ENCODE results near the gene ADCY6. TPM values are rescaled to one million over a fixed set of nuclear protein-coding genes. Genes with fewer than 3 reads are reported as not detected.

Gene ADCY6
- total RNA-seq, 1 experiment from 2014 or later: 31.1 TPM

- peaks cover 52 to 55% of the 10 kb centered on the region in 2 experiments for H3K4me1 Mint-ChIP-seq
- no peak overlapping the region for H2BK12ac ChIP-seq (ENCODE audit: insufficient read length, low read depth, low read length)
- no peaks in the 10 kb centered on the region for H3K79me2 ChIP-seq (ENCODE audit: insufficient read depth, low read length)
- no peaks in the 10 kb centered on the region for H3K9me3 ChIP-seq (ENCODE audit: control insufficient read depth, low read depth, low read length)
- H3K27me3 Mint-ChIP-seq (ENCODE audit: low read depth): peaks cover 44% of the 10 kb centered on the region
- no peak overlapping the region for H3K23ac ChIP-seq (ENCODE audit: insufficient read length, low read depth, low read length)
- H3K4me1 ChIP-seq (ENCODE audit: insufficient read depth, low read length): 0 out of 2 replicates have a peak, but pooled peaks cover 2% of the 10 kb centered on the region
- H3K23me2 ChIP-seq (ENCODE audit: insufficient read length, low read depth, low read length, poor library complexity, severe bottlenecking): peaks cover 24% of the 10 kb centered on the region
- peak overlapping the region; percentile 65 for H2AFZ ChIP-seq (ENCODE audit: low read length)
- no peak overlapping the region for H3K9ac ChIP-seq (ENCODE audit: extremely low read depth, insufficient read length, low read length)
- no peak overlapping the region for H3K18ac ChIP-seq (ENCODE audit: insufficient read length, low read depth, low read length)
- H2BK20ac ChIP-seq (ENCODE audit: low read depth, low read length, poor library complexity, severe bottlenecking): no peak overlapping the region
- H3K14ac ChIP-seq (ENCODE audit: insufficient read depth, low read length): no peak overlapping the region
- H4K8ac ChIP-seq (replicated peaks; ENCODE audit: insufficient read length, low read depth, low read length): no peak overlapping the region
- H3T11ph ChIP-seq (ENCODE audit: low read length): no peak overlapping the region
- H3K27ac Mint-ChIP-seq: peak overlapping the region in 2 of 3 experiments; percentile 38 to 82; a peak in 1 of 7 replicates
- peak overlapping the region; percentile 88 to 95 for H3K4me3 Mint-ChIP-seq
- no peak overlapping the region for H2AK5ac ChIP-seq (ENCODE audit: insufficient read length, low read length)
- H3K9me3 Mint-ChIP-seq: no peaks in the 10 kb centered on the region
- WGBS (ENCODE audit: extremely low coverage, insufficient read length, low lambda C conversion rate): no CpG with 5 or more reads among the region's 18 CpGs
- H3K27me3 ChIP-seq (ENCODE audit: insufficient read depth, low read length): peaks cover 27% of the 10 kb centered on the region
- no peak overlapping the region for H2BK120ac ChIP-seq (ENCODE audit: low read depth, low read length, poor library complexity, severe bottlenecking)
- no peak overlapping the region for H2BK15ac ChIP-seq (ENCODE audit: low read depth, low read length)
- H2BK5ac ChIP-seq (ENCODE audit: insufficient read length, low read length): no peak overlapping the region
- no peak overlapping the region for H3K27ac ChIP-seq (ENCODE audit: insufficient read length, low read depth, low read length)
- no peak overlapping the region for H4K5ac ChIP-seq (ENCODE audit: insufficient read length, low read depth, low read length)
- H4K20me1 ChIP-seq (ENCODE audit: control insufficient read depth, insufficient read depth, insufficient read length): no peaks in the 10 kb centered on the region
- no peaks in the 10 kb centered on the region for H3K79me1 ChIP-seq (ENCODE audit: insufficient read depth, low read depth, low read length, poor library complexity, severe bottlenecking)
- no peak overlapping the region for H3K4ac ChIP-seq (ENCODE audit: low read depth, low read length)
- no peak overlapping the region for H4K91ac ChIP-seq (ENCODE audit: insufficient read length, low read depth, low read length)
- peak overlapping the region; percentile 87 for H3K4me2 ChIP-seq (ENCODE audit: insufficient read depth, insufficient read length, low read length)
- peak; percentile 85 for DNase-seq
- TF ChIP-seq, protein P1, sequence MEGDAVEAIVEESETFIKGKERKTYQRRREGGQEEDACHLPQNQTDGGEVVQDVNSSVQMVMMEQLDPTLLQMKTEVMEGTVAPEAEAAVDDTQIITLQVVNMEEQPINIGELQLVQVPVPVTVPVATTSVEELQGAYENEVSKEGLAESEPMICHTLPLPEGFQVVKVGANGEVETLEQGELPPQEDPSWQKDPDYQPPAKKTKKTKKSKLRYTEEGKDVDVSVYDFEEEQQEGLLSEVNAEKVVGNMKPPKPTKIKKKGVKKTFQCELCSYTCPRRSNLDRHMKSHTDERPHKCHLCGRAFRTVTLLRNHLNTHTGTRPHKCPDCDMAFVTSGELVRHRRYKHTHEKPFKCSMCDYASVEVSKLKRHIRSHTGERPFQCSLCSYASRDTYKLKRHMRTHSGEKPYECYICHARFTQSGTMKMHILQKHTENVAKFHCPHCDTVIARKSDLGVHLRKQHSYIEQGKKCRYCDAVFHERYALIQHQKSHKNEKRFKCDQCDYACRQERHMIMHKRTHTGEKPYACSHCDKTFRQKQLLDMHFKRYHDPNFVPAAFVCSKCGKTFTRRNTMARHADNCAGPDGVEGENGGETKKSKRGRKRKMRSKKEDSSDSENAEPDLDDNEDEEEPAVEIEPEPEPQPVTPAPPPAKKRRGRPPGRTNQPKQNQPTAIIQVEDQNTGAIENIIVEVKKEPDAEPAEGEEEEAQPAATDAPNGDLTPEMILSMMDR (conservative IDR thresholded peaks at IDR 0.05): no peak
- no peak overlapping the region for H3K56ac ChIP-seq (ENCODE audit: insufficient read length, low read depth, low read length)
- H3K36me3 Mint-ChIP-seq (ENCODE audit: insufficient read depth in 1 of 3, low read depth in 3 of 3): no peaks in the 10 kb centered on the region
These were observed 24.8 kb upstream of the ADCY6 start for GRCh38 chr12:48813465-48814261.
